ENCODE results near the gene AKT1.

The AKT1 gene

GRCh38 chr14:104798300-104799243 is 3.0 kb upstream of the AKT1 start:
- DNase-seq, result no peak

DNA sequence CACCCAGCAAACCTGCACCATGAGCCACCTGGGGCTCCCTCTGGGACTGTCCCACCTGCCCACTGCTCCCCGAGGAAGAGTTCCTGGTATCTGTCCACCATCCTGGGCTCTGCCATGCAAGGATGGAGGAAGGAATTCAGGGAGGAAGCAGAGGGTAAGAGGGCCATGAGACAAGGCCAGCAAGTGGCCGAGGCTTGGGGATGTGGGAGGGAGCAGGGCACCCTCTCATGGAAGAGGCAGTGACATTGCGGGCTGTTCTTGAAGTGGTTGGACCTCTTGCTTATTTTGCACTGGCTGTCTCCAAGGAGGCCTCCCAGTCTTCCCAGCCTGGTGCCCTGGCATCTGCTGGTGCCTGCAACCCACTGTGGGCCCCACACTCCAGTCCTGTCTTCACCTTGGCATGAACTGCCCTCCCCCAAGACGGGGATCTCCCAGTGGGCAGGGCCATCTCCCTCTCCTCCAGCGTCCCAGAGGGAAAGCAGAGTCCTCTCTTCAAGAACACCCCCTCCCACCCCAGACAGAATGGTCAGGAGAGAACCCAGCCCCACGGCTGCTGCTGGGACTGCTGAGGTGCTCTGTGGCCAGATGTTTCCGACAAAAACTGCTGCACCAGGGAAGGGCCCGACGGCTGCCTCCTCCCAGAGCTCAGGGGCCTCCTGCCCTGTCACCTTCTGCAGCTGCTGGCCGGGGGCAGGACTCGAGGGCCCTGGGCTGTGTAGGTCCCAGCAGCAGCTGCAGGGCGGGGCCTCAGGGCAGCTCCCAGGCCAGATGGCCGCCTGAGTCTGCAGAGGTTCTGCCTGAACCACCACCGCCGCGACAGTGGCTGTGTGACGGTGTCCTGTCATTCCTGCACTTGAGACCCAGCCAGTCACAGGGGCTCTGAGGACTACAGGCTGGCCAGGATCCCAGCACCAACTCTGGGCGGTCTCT is 1.8 kb upstream of the AKT1 start:
- DNase-seq, result no peak

DNA sequence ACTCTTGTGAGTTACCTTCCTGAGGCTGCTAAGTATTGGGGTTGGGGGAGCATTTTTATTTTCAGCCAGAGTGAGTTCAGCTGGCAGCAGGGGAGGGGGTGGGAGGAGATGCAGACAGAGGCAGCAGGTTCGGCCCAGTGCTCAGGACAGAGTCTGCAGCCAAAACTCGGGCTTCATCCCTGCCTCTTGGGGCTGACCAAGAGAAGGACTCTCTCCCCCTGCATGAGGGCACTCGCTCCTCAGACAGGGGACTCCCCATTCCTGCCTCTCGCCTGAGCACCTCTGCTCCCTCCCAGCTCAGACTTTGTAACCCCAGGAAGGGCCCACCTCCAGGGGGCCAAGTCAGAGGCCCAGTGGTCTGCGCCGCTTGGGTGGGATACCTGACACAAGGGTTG is 1.1 kb upstream of the AKT1 start:
- no peak for DNase-seq

- peak; percentile 45 for DNase-seq
Measured at GRCh38 chr14:104795781-104796686, 486 bp upstream of the AKT1 start.

DNA sequence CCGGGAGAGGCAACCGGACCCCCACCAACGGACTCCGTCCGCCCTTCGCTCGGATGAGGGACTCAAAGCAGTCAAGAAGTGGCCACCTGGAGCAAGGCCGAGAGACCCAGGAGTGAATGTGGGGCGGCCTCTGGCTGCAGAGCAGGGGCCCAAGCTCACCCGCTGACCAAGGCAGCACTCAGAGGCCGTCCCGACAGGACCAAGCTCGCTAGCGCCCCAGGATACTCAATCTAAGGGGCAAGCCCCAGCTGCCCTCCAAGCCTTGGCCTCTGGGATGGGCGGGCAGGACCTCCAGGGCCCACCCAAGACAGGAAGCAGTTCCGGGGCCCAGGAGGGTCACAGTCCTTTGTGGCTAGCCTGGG is 936 bp downstream of the AKT1 start:
- no peak for DNase-seq

DNA sequence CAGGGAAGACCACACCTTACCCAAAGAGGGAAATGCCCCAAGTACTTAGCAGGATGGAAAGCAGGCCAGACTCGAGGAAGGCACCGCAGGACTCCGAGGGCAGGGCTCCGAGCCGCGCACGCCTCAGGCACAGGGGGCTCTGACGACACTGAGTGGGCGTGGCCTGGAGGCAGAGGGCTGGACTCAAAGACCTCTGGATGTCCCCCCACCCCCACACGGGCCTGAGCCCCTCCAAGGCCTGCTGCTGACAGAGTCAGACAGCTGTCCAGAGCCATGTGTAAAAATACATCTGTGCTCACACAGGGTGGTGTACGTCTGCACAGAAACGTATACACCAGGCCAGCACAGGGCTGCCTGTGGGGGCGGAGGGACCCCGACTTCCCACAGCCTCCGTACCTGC is 1.4 kb downstream of the AKT1 start:
- DNase-seq, result no peak

DNA sequence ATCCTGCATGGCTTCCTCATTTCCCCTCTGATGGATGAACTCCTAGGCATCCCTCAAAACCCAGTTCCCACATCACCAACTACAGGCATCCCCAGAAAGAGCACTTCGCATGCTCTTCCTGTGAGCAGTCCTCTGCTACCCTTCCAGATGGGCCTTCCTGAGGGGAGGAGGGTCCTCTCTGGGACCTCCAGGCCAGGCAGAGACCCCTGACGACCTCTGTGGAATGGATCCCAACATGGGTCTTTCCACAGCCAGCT is 1.9 kb downstream of the AKT1 start:
- no peak for DNase-seq

DNA sequence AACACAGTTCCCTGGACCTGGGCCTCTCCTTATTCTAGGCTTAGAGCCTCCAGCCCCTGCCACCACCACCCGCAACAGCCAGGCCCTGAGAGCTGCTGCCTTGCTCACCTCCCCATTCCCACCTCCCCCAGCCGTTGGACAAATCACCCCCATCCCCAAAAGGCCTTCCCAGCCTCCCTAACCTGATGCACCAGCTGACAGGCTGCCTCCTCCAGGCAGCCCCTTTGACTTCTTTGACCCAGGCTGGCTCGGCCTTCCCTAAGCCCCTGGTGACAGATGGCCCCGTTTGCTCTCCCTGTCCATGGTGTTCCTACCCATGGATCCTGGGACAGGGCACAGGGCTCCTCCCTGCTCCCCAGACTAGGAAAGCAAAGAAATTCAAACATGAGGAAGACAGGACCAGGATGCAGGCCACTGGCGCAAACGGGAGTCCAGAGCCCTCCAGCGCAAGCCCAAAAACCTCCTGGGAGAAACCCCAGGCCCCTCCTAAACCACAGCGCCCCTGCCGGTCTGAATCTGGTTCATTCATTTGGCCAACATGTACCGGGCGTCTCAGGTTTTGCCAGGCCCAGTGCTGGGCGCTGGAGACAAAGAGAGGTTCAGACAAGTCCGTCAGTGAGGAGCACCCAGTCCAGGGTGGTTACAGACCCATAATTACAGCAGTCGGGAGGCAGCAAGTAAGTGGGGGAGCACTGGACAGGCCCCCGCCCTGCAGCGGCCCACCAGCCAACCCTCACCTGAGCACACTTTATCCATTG is 2.4 kb downstream of the AKT1 start:
- no peak for DNase-seq

GRCh38 chr14:104792101-104792884 is 3.3 kb downstream of the AKT1 start:
- no peak for DNase-seq

- no peak for DNase-seq
Measured at GRCh38 chr14:104791425-104791824, 4.1 kb downstream of the AKT1 start.

- DNase-seq, result no peak
Measured at GRCh38 chr14:104789752-104790743, 5.5 kb downstream of the AKT1 start.

GRCh38 chr14:104788873-104789663 is 6.5 kb downstream of the AKT1 start:
- DNase-seq, result no peak

DNA sequence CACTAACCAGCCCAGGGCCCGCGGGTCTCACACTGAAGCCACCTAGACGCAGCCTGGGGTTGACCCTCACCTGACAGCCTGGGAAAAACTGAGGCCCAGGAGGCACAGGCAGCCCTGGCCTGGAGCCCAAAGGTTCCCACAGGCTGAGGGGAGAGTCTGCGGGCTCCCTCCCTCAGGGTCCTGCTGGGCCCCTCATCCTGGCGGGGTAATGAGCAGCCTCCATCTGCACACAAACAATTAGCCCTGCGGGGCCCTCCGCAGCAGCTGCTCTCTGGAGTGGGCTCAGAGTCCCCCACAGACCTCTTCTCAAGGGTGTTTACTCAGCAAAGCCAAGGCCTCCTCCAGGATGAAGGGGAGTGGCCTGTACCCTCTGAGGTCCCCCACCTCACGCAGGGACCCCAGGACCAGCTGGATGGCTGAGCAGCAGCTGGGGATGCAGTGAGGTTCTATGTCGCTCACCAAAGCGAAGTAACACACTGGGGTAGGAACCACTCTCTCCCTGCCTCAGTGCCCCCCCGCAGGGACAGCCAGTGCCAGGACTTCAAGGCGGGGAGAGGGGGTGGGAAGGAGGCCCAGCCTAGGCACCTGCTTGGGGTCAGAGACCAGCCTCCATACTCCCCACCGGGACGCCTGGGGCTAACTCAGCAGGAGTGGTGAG is 7.3 kb downstream of the AKT1 start:
- no peak for DNase-seq

DNA sequence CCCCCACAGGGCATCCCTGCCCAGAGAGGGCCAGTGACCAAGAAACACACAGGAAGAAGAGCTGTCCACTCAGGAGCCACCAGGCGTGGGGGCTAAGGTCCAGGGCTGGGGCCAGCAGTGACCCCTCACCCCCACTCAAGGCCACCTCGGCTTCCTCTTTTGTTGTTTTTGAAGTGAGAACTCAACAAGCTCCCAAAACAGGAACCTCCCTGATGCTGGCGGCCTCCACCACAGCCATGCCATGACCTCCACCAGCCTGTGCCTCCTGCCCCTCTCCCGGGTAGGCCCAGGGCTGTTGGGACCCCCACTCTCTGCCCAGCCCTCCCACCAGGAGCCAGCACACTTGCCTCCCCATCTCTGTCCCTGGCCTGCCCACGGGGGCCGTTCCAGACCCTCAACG is 7.8 kb downstream of the AKT1 start:
- no peak for DNase-seq

DNA sequence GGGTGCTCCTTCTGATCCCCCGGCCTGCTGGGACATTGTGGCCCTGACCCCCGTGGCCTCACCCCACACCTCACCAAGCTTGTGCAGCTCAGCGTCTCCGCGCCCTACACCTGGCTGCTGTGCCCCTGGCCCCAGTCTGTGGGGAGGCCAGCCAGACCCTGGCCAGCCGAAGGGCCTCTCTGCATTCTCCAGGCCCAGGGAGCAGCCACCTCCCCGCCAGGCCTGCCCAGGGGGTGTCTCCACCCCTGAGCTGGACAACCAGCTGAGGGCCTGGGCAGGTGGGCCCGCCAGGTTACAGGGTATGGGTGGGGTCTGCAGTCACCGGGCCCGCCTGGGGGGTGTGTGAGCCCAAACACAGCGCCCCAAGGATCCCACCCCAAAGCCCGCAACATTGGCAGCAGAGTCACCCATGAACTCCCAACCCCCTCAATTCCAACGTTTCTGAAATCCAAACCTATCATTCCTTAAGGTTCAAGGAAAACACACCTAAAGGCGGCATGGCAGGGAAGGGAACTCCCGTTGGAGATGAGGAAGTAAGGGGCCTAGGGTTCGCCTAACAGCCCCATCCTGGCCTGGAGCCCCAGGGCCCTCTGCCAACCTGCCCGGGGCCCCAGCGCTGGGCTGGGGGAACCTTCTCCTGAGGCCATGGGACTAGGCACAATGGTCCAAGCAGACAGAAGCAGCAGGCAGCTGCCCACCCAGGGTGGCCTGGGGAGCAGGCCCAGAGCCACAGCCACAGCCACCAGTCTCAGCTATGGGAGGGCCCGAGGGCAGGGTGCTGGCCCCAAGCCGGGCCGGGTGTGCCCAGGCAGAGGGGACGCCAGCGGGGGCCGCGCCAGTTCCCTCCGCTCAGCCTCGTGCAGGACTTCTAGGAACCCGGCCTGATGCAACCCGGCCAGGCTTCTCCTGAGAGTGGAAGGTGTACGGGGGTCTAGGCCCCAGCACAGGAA is 8.5 kb downstream of the AKT1 start:
- DNase-seq, result no peak

GRCh38 chr14:104786091-104786586 is 9.4 kb downstream of the AKT1 start:
- DNase-seq, result no peak

GRCh38 chr14:104785708-104786080 is 9.9 kb downstream of the AKT1 start:
- DNase-seq, result no peak

Measured in NCI-H774 (cell line).